OCI-LY1 (cell line): ENCODE data around the gene MYO1E.

Source experiments
- CTCF ChIP-seq: fragments of 200-600 bp; sonication (generic), shearing (Covaris generic); IDR thresholded peaks from 2 replicates; pipeline ENCODE4 v1.5.1; 2017; ENCODE audit warnings: mild to moderate bottlenecking, antibody characterized with exemption, low read length, moderate library complexity, mixed read lengths
- EZH2 ChIP-seq: fragments of 200-600 bp; sonication (generic), shearing (Covaris generic); IDR thresholded peaks from 2 replicates; pipeline ENCODE4 v1.8.0; 2017; ENCODE audit warnings: borderline replicate concordance, mixed run types, mild to moderate bottlenecking, antibody characterized with exemption, low read length, moderate library complexity, mixed read lengths

GRCh38 chr15:59413577-59413976, 40.9 kb upstream of the MYO1E start:
- TF ChIP-seq CTCF, result no peak
- TF ChIP-seq EZH2, result no peak
